Measurements from ENCODE around the gene MOGAT2. TPM values are rescaled to one million over a fixed set of nuclear protein-coding genes. Genes with fewer than 3 reads are reported as not detected.

Gene MOGAT2
- total and polyA plus RNA-seq, 4 experiments from 2014 or later = not detected

GRCh38 chr11:75705541-75705940 lies 12.1 kb upstream of the MOGAT2 start:
- no peaks in the 10 kb centered on the region for H3K36me3 ChIP-seq (ENCODE audit: insufficient read depth, low read length)
- Mint-ChIP-seq H3K36me3 (no peaks in the 10 kb centered on the region), H3K4me1 (peaks cover 0 to 11% (median 4%) of the 10 kb centered on the region in 4 donors), H3K9me3 (no peaks in the 10 kb centered on the region), H3K27me3 (peaks cover 2 to 8% of the 10 kb centered on the region in 2 donors), H3K4me3 (peak overlapping the region in 1 of 8 donors; percentile 20), H3K27ac (no peak overlapping the region)
- ChIA-PET POLR2A (ENCODE audit: partially characterized antibody) (no interaction called here), CTCF (ENCODE audit: partially characterized antibody) (interaction anchor here (0.7 to 1.9 kb wide), 20 partner anchors 8 to 614 kb away, joined by 3 to 9 read pairs (median 4); no protein-coding TSS in a partner anchor)
- no peak for DNase-seq
- no peaks in the 10 kb centered on the region for H3K4me1 ChIP-seq (ENCODE audit: insufficient read depth, low read length)
- no peaks in the 10 kb centered on the region for H3K9me3 ChIP-seq (ENCODE audit: control insufficient read depth in 1 of 2, low read length in 2 of 2)
- H3K27me3 ChIP-seq (ENCODE audit: insufficient read depth, low read length) = no peaks in the 10 kb centered on the region
- no peak overlapping the region for H3K27ac ChIP-seq (ENCODE audit: low read depth, low read length)
- intact Hi-C loops (cut with micrococcal nuclease) = no loop called here
- no peak overlapping the region for H3K4me3 ChIP-seq (ENCODE audit: low read length in 2 of 2)

- H3K36me3 ChIP-seq (ENCODE audit: insufficient read depth, low read length) = no peaks in the 10 kb centered on the region
- Mint-ChIP-seq H3K36me3 (no peaks in the 10 kb centered on the region), H3K4me3 (peak overlapping the region in 4 of 8 donors; percentile 5 to 52 (median 49)), H3K27me3 (peaks cover 2 to 10% of the 10 kb centered on the region in 2 donors), H3K9me3 (no peaks in the 10 kb centered on the region), H3K4me1 (peaks cover 0 to 11% (median 4%) of the 10 kb centered on the region in 4 donors), H3K27ac (no peak overlapping the region)
- no peaks in the 10 kb centered on the region for H3K9me3 ChIP-seq (ENCODE audit: control insufficient read depth in 1 of 2, low read length in 2 of 2)
- DNase-seq = peak; percentile 47 to 59 (median 57)
- H3K27ac ChIP-seq (ENCODE audit: low read depth, low read length) = no peak overlapping the region
- H3K27me3 ChIP-seq (ENCODE audit: insufficient read depth, low read length) = no peaks in the 10 kb centered on the region
- ChIA-PET CTCF (ENCODE audit: partially characterized antibody) (interaction anchor here (0.7 to 1.9 kb wide), 21 partner anchors 8 to 613 kb away, joined by 3 to 9 read pairs (median 4); no protein-coding TSS in a partner anchor), POLR2A (ENCODE audit: partially characterized antibody) (no interaction called here)
- intact Hi-C loops (cut with micrococcal nuclease) = loop anchor here (1.0 kb wide), 2 partner anchors 161 to 446 kb away; no protein-coding TSS in a partner anchor
- no peaks in the 10 kb centered on the region for H3K4me1 ChIP-seq (ENCODE audit: insufficient read depth, low read length)
- no peak overlapping the region for H3K4me3 ChIP-seq (ENCODE audit: low read length in 2 of 2)
Measured at GRCh38 chr11:75706260-75706729, 11.3 kb upstream of the MOGAT2 start.

GRCh38 chr11:75714211-75714610 lies 3.4 kb upstream of the MOGAT2 start:
- ChIA-PET POLR2A (ENCODE audit: partially characterized antibody) (no interaction called here), CTCF (ENCODE audit: partially characterized antibody) (interaction anchor here (0.8 to 1.8 kb wide), 3 partner anchors 8 to 154 kb away, joined by 3 to 5 read pairs (median 4); no protein-coding TSS in a partner anchor)
- H3K27ac ChIP-seq (ENCODE audit: low read depth, low read length) = no peak overlapping the region
- H3K4me1 Mint-ChIP-seq = no peaks in the 10 kb centered on the region
- H3K36me3 Mint-ChIP-seq = no peaks in the 10 kb centered on the region
- H3K4me1 ChIP-seq (ENCODE audit: insufficient read depth, low read length) = no peaks in the 10 kb centered on the region
- peaks cover 1 to 14% of the 10 kb centered on the region in 2 donors for H3K27me3 Mint-ChIP-seq
- no peaks in the 10 kb centered on the region for H3K27me3 ChIP-seq (ENCODE audit: insufficient read depth, low read length)
- intact Hi-C loops (cut with micrococcal nuclease) = no loop called here
- H3K9me3 Mint-ChIP-seq = no peaks in the 10 kb centered on the region
- H3K36me3 ChIP-seq (ENCODE audit: insufficient read depth, low read length) = no peaks in the 10 kb centered on the region
- no peak overlapping the region for H3K4me3 Mint-ChIP-seq
- H3K9me3 ChIP-seq (ENCODE audit: control insufficient read depth in 1 of 2, low read length in 2 of 2) = no peaks in the 10 kb centered on the region
- DNase-seq = no peak
- no peak overlapping the region for H3K4me3 ChIP-seq (ENCODE audit: low read length in 2 of 2)
- H3K27ac Mint-ChIP-seq = no peak overlapping the region

GRCh38 chr11:75715688-75716087 lies 1.9 kb upstream of the MOGAT2 start:
- Histone ChIP-seq H3K27me3 (ENCODE audit: insufficient read depth, low read length) (no peaks in the 10 kb centered on the region), H3K4me1 (ENCODE audit: insufficient read depth, low read length) (no peaks in the 10 kb centered on the region), H3K27ac (ENCODE audit: low read depth, low read length) (no peak overlapping the region), H3K4me3 (ENCODE audit: low read length in 2 of 2) (no peak overlapping the region), H3K36me3 (ENCODE audit: insufficient read depth, low read length) (no peaks in the 10 kb centered on the region), H3K9me3 (ENCODE audit: control insufficient read depth in 1 of 2, low read length in 2 of 2) (no peaks in the 10 kb centered on the region)
- CTCF ChIA-PET (ENCODE audit: partially characterized antibody) = interaction anchor here (1.8 kb wide), 1 partner anchor 10 kb away, joined by 5 read pairs; no protein-coding TSS in a partner anchor
- Mint-ChIP-seq H3K9me3 (no peaks in the 10 kb centered on the region), H3K27me3 (peaks cover 1 to 12% of the 10 kb centered on the region in 2 donors), H3K27ac (no peak overlapping the region), H3K36me3 (no peaks in the 10 kb centered on the region), H3K4me3 (no peak overlapping the region), H3K4me1 (no peaks in the 10 kb centered on the region)
- POLR2A ChIA-PET (ENCODE audit: partially characterized antibody) = no interaction called here
- intact Hi-C loops (cut with micrococcal nuclease) = no loop called here
- no peak for DNase-seq

- H3K27me3 ChIP-seq (ENCODE audit: insufficient read depth, low read length) = no peaks in the 10 kb centered on the region
- ChIA-PET CTCF (ENCODE audit: partially characterized antibody) (no interaction called here), POLR2A (ENCODE audit: partially characterized antibody) (no interaction called here)
- no peaks in the 10 kb centered on the region for H3K9me3 Mint-ChIP-seq
- H3K36me3 Mint-ChIP-seq = no peaks in the 10 kb centered on the region
- peaks cover 1 to 9% of the 10 kb centered on the region in 2 donors for H3K27me3 Mint-ChIP-seq
- no peaks in the 10 kb centered on the region for H3K36me3 ChIP-seq (ENCODE audit: insufficient read depth, low read length)
- H3K4me3 ChIP-seq (ENCODE audit: low read length in 2 of 2) = no peak overlapping the region
- no peak overlapping the region for H3K4me3 Mint-ChIP-seq
- H3K9me3 ChIP-seq (ENCODE audit: control insufficient read depth in 1 of 2, low read length in 2 of 2) = no peaks in the 10 kb centered on the region
- no peaks in the 10 kb centered on the region for H3K4me1 ChIP-seq (ENCODE audit: insufficient read depth, low read length)
- no peak for DNase-seq
- intact Hi-C loops (cut with micrococcal nuclease) = no loop called here
- H3K27ac ChIP-seq (ENCODE audit: low read depth, low read length) = no peak overlapping the region
- peak overlapping the region in 1 of 7 donors; percentile 32 for H3K27ac Mint-ChIP-seq
- H3K4me1 Mint-ChIP-seq = no peaks in the 10 kb centered on the region
Measured at GRCh38 chr11:75716659-75717058, 979 bp upstream of the MOGAT2 start.

GRCh38 chr11:75718419-75719339 lies 1.0 kb downstream of the MOGAT2 start:
- H3K9me3 ChIP-seq (ENCODE audit: control insufficient read depth in 1 of 2, low read length in 2 of 2) = no peaks in the 10 kb centered on the region
- CTCF ChIA-PET (ENCODE audit: partially characterized antibody) = no interaction called here
- H3K27ac ChIP-seq (ENCODE audit: low read depth, low read length) = no peak overlapping the region
- H3K36me3 ChIP-seq (ENCODE audit: insufficient read depth, low read length) = no peaks in the 10 kb centered on the region
- intact Hi-C loops (cut with micrococcal nuclease) = no loop called here
- H3K4me3 Mint-ChIP-seq = no peak overlapping the region
- H3K4me1 ChIP-seq (ENCODE audit: insufficient read depth, low read length) = no peaks in the 10 kb centered on the region
- DNase-seq = no peak
- peaks cover 0 to 1% of the 10 kb centered on the region in 2 donors for H3K27me3 Mint-ChIP-seq
- no peaks in the 10 kb centered on the region for H3K9me3 Mint-ChIP-seq
- no peaks in the 10 kb centered on the region for H3K27me3 ChIP-seq (ENCODE audit: insufficient read depth, low read length)
- H3K27ac Mint-ChIP-seq = peak overlapping the region in 1 of 7 donors; percentile 15
- POLR2A ChIA-PET (ENCODE audit: partially characterized antibody) = no interaction called here
- H3K4me3 ChIP-seq (ENCODE audit: low read length in 2 of 2) = no peak overlapping the region
- H3K4me1 Mint-ChIP-seq = no peaks in the 10 kb centered on the region
- H3K36me3 Mint-ChIP-seq = no peaks in the 10 kb centered on the region

- Histone ChIP-seq H3K27ac (ENCODE audit: low read depth, low read length) (no peak overlapping the region), H3K9me3 (ENCODE audit: control insufficient read depth in 1 of 2, low read length in 2 of 2) (no peaks in the 10 kb centered on the region), H3K27me3 (ENCODE audit: insufficient read depth, low read length) (no peaks in the 10 kb centered on the region), H3K4me1 (ENCODE audit: insufficient read depth, low read length) (no peaks in the 10 kb centered on the region), H3K4me3 (ENCODE audit: low read length in 2 of 2) (no peak overlapping the region), H3K36me3 (ENCODE audit: insufficient read depth, low read length) (no peaks in the 10 kb centered on the region)
- H3K27ac Mint-ChIP-seq = no peak overlapping the region
- ChIA-PET POLR2A (ENCODE audit: partially characterized antibody) (no interaction called here), CTCF (ENCODE audit: partially characterized antibody) (no interaction called here)
- no peaks in the 10 kb centered on the region for H3K4me1 Mint-ChIP-seq
- H3K36me3 Mint-ChIP-seq = no peaks in the 10 kb centered on the region
- peaks cover 0 to 1% of the 10 kb centered on the region in 2 donors for H3K27me3 Mint-ChIP-seq
- H3K4me3 Mint-ChIP-seq = no peak overlapping the region
- no peak for DNase-seq
- intact Hi-C loops (cut with micrococcal nuclease) = no loop called here
- no peaks in the 10 kb centered on the region for H3K9me3 Mint-ChIP-seq
Measured at GRCh38 chr11:75719340-75720239, 2.0 kb downstream of the MOGAT2 start.

All from CD4-positive, alpha-beta memory T cell (primary cell).